Dendritic cell treated with granulocyte-macrophage colony-stimulating factor and Interleukin-4, amounts not matched to agents 40 ng/mL and 50 ng/mL, for 4 days (primary cell): ENCODE data around the gene ODF2L.
A peak's percentile ranks its signal among the peaks of the same experiment; 100 is the strongest.
"Not testable (repeated sequence)": the region's sequence is repeated elsewhere in the genome, so short reads cannot be mapped to it uniquely, and the experiment has no call there.

Experiments
- H3K27ac Mint-ChIP-seq: one replicate; pipeline ENCODE4 v1.8.0; 2022; ENCODE audit warnings: mild to moderate bottlenecking, mixed read lengths
- H3K27me3 Mint-ChIP-seq: one replicate; pipeline ENCODE4 v1.8.0; 2022; ENCODE audit warnings: mild to moderate bottlenecking, mixed read lengths
- H3K36me3 Mint-ChIP-seq: one replicate; pipeline ENCODE4 v1.8.0; 2022; ENCODE audit warnings: low read depth, mixed read lengths
- H3K4me1 Mint-ChIP-seq: one replicate; pipeline ENCODE4 v1.8.0; 2022; ENCODE audit warnings: low read depth, mixed read lengths
- H3K4me3 Mint-ChIP-seq: one replicate; pipeline ENCODE4 v1.8.0; 2022; ENCODE audit warnings: mild to moderate bottlenecking, moderate library complexity, mixed read lengths
- H3K9me3 Mint-ChIP-seq: one replicate; pipeline ENCODE4 v1.8.0; 2022; ENCODE audit warnings: mixed read lengths
- intact Hi-C: fragments of 100-400 bp; cut with micrococcal nuclease; formaldehyde crosslinking; loops from one replicate; pipeline ENCODE4 v1.15.0; 2022

The ODF2L gene

GRCh38 chr1:86375688-86376087, 20.4 kb downstream of the ODF2L start:
- intact Hi-C loops: no loop called here
- no peaks in the 10 kb centered on the region for H3K4me1 Mint-ChIP-seq
- no peak overlapping the region for H3K4me3 Mint-ChIP-seq
- H3K27me3 Mint-ChIP-seq: no peaks in the 10 kb centered on the region
- H3K36me3 Mint-ChIP-seq: peaks cover 17% of the 10 kb centered on the region
- no peak overlapping the region for H3K27ac Mint-ChIP-seq
- H3K9me3 Mint-ChIP-seq: peaks cover 26% of the 10 kb centered on the region

GRCh38 chr1:86370601-86371022, 25.5 kb downstream of the ODF2L start:
- H3K27me3 Mint-ChIP-seq: no peaks in the 10 kb centered on the region

GRCh38 chr1:86365896-86366295, 30.2 kb downstream of the ODF2L start:
- Mint-ChIP-seq H3K4me3 (peak overlapping the region; percentile 20), H3K27me3 (no peaks in the 10 kb centered on the region), H3K36me3 (no peaks in the 10 kb centered on the region), H3K9me3 (no peaks in the 10 kb centered on the region), H3K4me1 (peaks cover 15% of the 10 kb centered on the region), H3K27ac (no peak overlapping the region)
- intact Hi-C loops: no loop called here

More at GRCh38 chr1:86370601-86371022, 25.5 kb downstream of the ODF2L start:
- no peaks in the 10 kb centered on the region for H3K9me3 Mint-ChIP-seq
- no peak overlapping the region for H3K27ac Mint-ChIP-seq
- H3K36me3 Mint-ChIP-seq: no peaks in the 10 kb centered on the region
- peaks cover 9% of the 10 kb centered on the region for H3K4me1 Mint-ChIP-seq
- no peak overlapping the region for H3K4me3 Mint-ChIP-seq
- intact Hi-C loops: no loop called here

GRCh38 chr1:86362807-86363206, 33.3 kb downstream of the ODF2L start:
- Mint-ChIP-seq H3K9me3 (no peaks in the 10 kb centered on the region), H3K27me3 (no peaks in the 10 kb centered on the region), H3K36me3 (peaks cover 5% of the 10 kb centered on the region), H3K4me3 (no peak overlapping the region), H3K4me1 (peaks cover 15% of the 10 kb centered on the region), H3K27ac (no peak overlapping the region)
- intact Hi-C loops: no loop called here

- Mint-ChIP-seq H3K36me3 (peaks cover 15% of the 10 kb centered on the region), H3K27me3 (no peaks in the 10 kb centered on the region), H3K9me3 (no peaks in the 10 kb centered on the region)
These were observed 38.3 kb downstream of the ODF2L start for GRCh38 chr1:86357796-86358195.

GRCh38 chr1:86356247-86356646, 39.9 kb downstream of the ODF2L start:
- Mint-ChIP-seq H3K4me1 (no peaks in the 10 kb centered on the region), H3K27me3 (no peaks in the 10 kb centered on the region), H3K9me3 (no peaks in the 10 kb centered on the region), H3K36me3 (peaks cover 21% of the 10 kb centered on the region), H3K4me3 (no peak overlapping the region), H3K27ac (no peak overlapping the region)
- intact Hi-C loops: loop anchor here (5.0 kb wide), 2 partner anchors 199 to 334 kb away; partner anchors contain the start of gene COL24A1

More at GRCh38 chr1:86357796-86358195, 38.3 kb downstream of the ODF2L start:
- H3K4me3 Mint-ChIP-seq: no peak overlapping the region
- no peak overlapping the region for H3K27ac Mint-ChIP-seq
- no peaks in the 10 kb centered on the region for H3K4me1 Mint-ChIP-seq
- intact Hi-C loops: loop anchor here (1.0 to 5.0 kb wide), 3 partner anchors 200 to 463 kb away; partner anchors contain the start of gene COL24A1

- intact Hi-C loops: no loop called here
- peaks cover 6% of the 10 kb centered on the region for H3K9me3 Mint-ChIP-seq
- H3K27ac Mint-ChIP-seq: no peak overlapping the region
- no peaks in the 10 kb centered on the region for H3K27me3 Mint-ChIP-seq
- H3K4me3 Mint-ChIP-seq: no peak overlapping the region
- peaks cover 24% of the 10 kb centered on the region for H3K36me3 Mint-ChIP-seq
- no peaks in the 10 kb centered on the region for H3K4me1 Mint-ChIP-seq
These were observed 44.0 kb downstream of the ODF2L start for GRCh38 chr1:86352086-86352485.

GRCh38 chr1:86350230-86350629, 45.9 kb downstream of the ODF2L start:
- H3K4me1 Mint-ChIP-seq, H3K27me3 Mint-ChIP-seq, intact Hi-C loops, H3K9me3 Mint-ChIP-seq, H3K4me3 Mint-ChIP-seq, H3K27ac Mint-ChIP-seq: not testable (repeated sequence)
- peaks cover 25% of the 10 kb centered on the region for H3K36me3 Mint-ChIP-seq

- no peak overlapping the region for H3K27ac Mint-ChIP-seq
- intact Hi-C loops: no loop called here
These were observed 49.7 kb downstream of the ODF2L start for GRCh38 chr1:86346388-86346787.

GRCh38 chr1:86345042-86345441, 51.1 kb downstream of the ODF2L start:
- peaks cover 13% of the 10 kb centered on the region for H3K4me1 Mint-ChIP-seq
- H3K27me3 Mint-ChIP-seq: no peaks in the 10 kb centered on the region
- H3K4me3 Mint-ChIP-seq: no peak overlapping the region
- peaks cover 47% of the 10 kb centered on the region for H3K9me3 Mint-ChIP-seq
- H3K27ac Mint-ChIP-seq: no peak overlapping the region
- intact Hi-C loops: no loop called here
- H3K36me3 Mint-ChIP-seq: peaks cover 28% of the 10 kb centered on the region

More at GRCh38 chr1:86346388-86346787, 49.7 kb downstream of the ODF2L start:
- Mint-ChIP-seq H3K4me3 (no peak overlapping the region), H3K36me3 (peaks cover 24% of the 10 kb centered on the region), H3K4me1 (no peaks in the 10 kb centered on the region), H3K27me3 (no peaks in the 10 kb centered on the region), H3K9me3 (peaks cover 40% of the 10 kb centered on the region)

- H3K9me3 Mint-ChIP-seq: peaks cover 42% of the 10 kb centered on the region
- no peak overlapping the region for H3K4me3 Mint-ChIP-seq
- no peaks in the 10 kb centered on the region for H3K27me3 Mint-ChIP-seq
- H3K4me1 Mint-ChIP-seq: peaks cover 28% of the 10 kb centered on the region
- peaks cover 27% of the 10 kb centered on the region for H3K36me3 Mint-ChIP-seq
- H3K27ac Mint-ChIP-seq: peak overlapping the region; percentile 95
- intact Hi-C loops: loop anchor here (5.0 kb wide), 1 partner anchor 53 kb away; no protein-coding TSS in a partner anchor
These were observed 56.2 kb downstream of the ODF2L start for GRCh38 chr1:86339906-86340305.

- Mint-ChIP-seq H3K36me3 (peaks cover 25% of the 10 kb centered on the region), H3K27me3 (no peaks in the 10 kb centered on the region), H3K27ac (peak overlapping the region; percentile 95), H3K4me3 (no peak overlapping the region), H3K4me1 (peaks cover 28% of the 10 kb centered on the region), H3K9me3 (peaks cover 38% of the 10 kb centered on the region)
- intact Hi-C loops: loop anchor here (5.0 kb wide), 1 partner anchor 52 kb away; no protein-coding TSS in a partner anchor
These were observed 56.9 kb downstream of the ODF2L start for GRCh38 chr1:86339014-86339812.

GRCh38 chr1:86335916-86336315, 60.2 kb downstream of the ODF2L start:
- H3K27ac Mint-ChIP-seq: no peak overlapping the region
- peaks cover 24% of the 10 kb centered on the region for H3K4me1 Mint-ChIP-seq
- no peak overlapping the region for H3K4me3 Mint-ChIP-seq
- peaks cover 17% of the 10 kb centered on the region for H3K9me3 Mint-ChIP-seq
- peaks cover 11% of the 10 kb centered on the region for H3K36me3 Mint-ChIP-seq
- intact Hi-C loops: loop anchor here (5.0 kb wide), 1 partner anchor 49 kb away; no protein-coding TSS in a partner anchor
- H3K27me3 Mint-ChIP-seq: no peaks in the 10 kb centered on the region

- H3K27ac Mint-ChIP-seq: no peak overlapping the region
- H3K36me3 Mint-ChIP-seq: peaks cover 7% of the 10 kb centered on the region
- intact Hi-C loops: no loop called here
- no peak overlapping the region for H3K4me3 Mint-ChIP-seq
- H3K9me3 Mint-ChIP-seq: peaks cover 13% of the 10 kb centered on the region
- H3K27me3 Mint-ChIP-seq: no peaks in the 10 kb centered on the region
- peaks cover 7% of the 10 kb centered on the region for H3K4me1 Mint-ChIP-seq
These were observed 70.9 kb downstream of the ODF2L start for GRCh38 chr1:86325264-86325663.
